K562 (cell line): Measurements from ENCODE around the gene ARHGAP28. TPM values are rescaled to one million over a fixed set of nuclear protein-coding genes. Genes with fewer than 3 reads are reported as not detected.

Experiments
- ATAC-seq: fragments of 200-7000 bp; cut with Tn5 transposase; 3 replicates; pipeline ENCODE4 v1.9.1; 2020; ENCODE audit warnings: moderate library complexity
- BruUV-seq: library from RNA; stranded (reverse); fragments of 400-500 nt; replicated peaks from 2 replicates; lab custom pipeline; 2021; lab: Mats Ljungman, UMichigan
- CTCF ChIA-PET: fragments of 300-600 bp; formaldehyde crosslinking; extraction: SDS; loops from one replicate; lab custom pipeline; 2021; ENCODE audit warnings: low intra/inter-chr PET ratio; lab: Yijun Ruan, JAX
- POLR2A ChIA-PET: fragments of 300-600, 350-650 bp; sonication (Branson Sonifier 250); formaldehyde crosslinking; extraction: SDS; loops from one replicate; lab custom pipeline; 2021; ENCODE audit warnings: antibody characterized with exemption, inconsistent platforms; lab: Yijun Ruan, JAX
- DNase-seq, 4 experiments: peaks; one replicate each; pipeline versions ENCODE4 v3.0.0 to v3.0.0-alpha.2; 2011 to 2018; ENCODE audit warnings: low spot score in 3 of 4, mixed read lengths in 3 of 4; ENCODE audit errors: extremely low read depth in 1 of 4
- FAIRE-seq: peaks from 2 replicates; lab custom pipeline; 2011; peaks lifted over from hg19 to GRCh38; lab: Jason Lieb, UNC
- H2AFZ ChIP-seq: 2 replicates; pipeline ENCODE4 v1.6.0; 2011; ENCODE audit warnings: low read depth, low read length, control low read depth, inconsistent platforms
- H3K27ac ChIP-seq: fragments of 200-600 bp; 3 replicates; pipeline ENCODE4 v1.8.0; 2011; ENCODE audit warnings: low read depth, mild to moderate bottlenecking, control low read depth, inconsistent platforms, low read length, moderate library complexity, mixed read lengths; ENCODE audit errors: extremely low read depth
- H3K27me3 ChIP-seq, 2 experiments: fragments of 300-600 bp in 1 of 2; 2 replicates in 1 of 2; 3 replicates in 1 of 2; pipeline versions ENCODE4 v1.6.0 to v1.8.0; 2011; ENCODE audit warnings: inconsistent platforms in 2 of 2, low read length in 2 of 2, mild to moderate bottlenecking in 1 of 2, mixed read lengths in 1 of 2, moderate library complexity in 1 of 2; ENCODE audit not compliant: control insufficient read depth in 2 of 2, insufficient read depth in 2 of 2
- H3K36me3 ChIP-seq: fragments of 300-600 bp; 3 replicates; pipeline ENCODE4 v1.8.0; 2011; ENCODE audit warnings: mild to moderate bottlenecking, low read length, inconsistent platforms; ENCODE audit not compliant: control insufficient read depth, insufficient read depth
- H3K4me1 ChIP-seq, 2 experiments: fragments of 200-600 bp in 1 of 2; replicated peaks in 1 of 2; 2 replicates in 1 of 2; 3 replicates in 1 of 2; pipeline versions ENCODE4 v1.5.1 to v1.8.0; 2011; ENCODE audit warnings: inconsistent platforms in 2 of 2, low read length in 2 of 2, mild to moderate bottlenecking in 1 of 2, mixed read lengths in 1 of 2, moderate library complexity in 1 of 2; ENCODE audit not compliant: control insufficient read depth in 2 of 2, insufficient read depth in 2 of 2
- H3K4me2 ChIP-seq: 2 replicates; pipeline ENCODE4 v1.6.1; 2011; ENCODE audit warnings: low read length, control low read depth, inconsistent platforms, mixed read lengths; ENCODE audit not compliant: insufficient read depth
- H3K4me3 ChIP-seq: fragments of 200-600 bp; sonication (generic), shearing (Covaris generic); 2 replicates; pipeline ENCODE4 v1.5.1; 2016; ENCODE audit warnings: control low read depth, inconsistent platforms
- H3K79me2 ChIP-seq: fragments of 200-600 bp; 3 replicates; pipeline ENCODE4 v1.8.0; 2011; ENCODE audit warnings: low read length, inconsistent platforms; ENCODE audit not compliant: control insufficient read depth, insufficient read depth
- H3K9ac ChIP-seq, 2 experiments: 2 replicates each; pipeline versions ENCODE4 v1.6.0 to v1.6.1; 2011; ENCODE audit warnings: low read depth in 2 of 2, low read length in 2 of 2, control low read depth in 1 of 2, inconsistent platforms in 1 of 2, mild to moderate bottlenecking in 1 of 2, mixed read lengths in 1 of 2; ENCODE audit not compliant: insufficient read depth in 1 of 2
- H3K9me1 ChIP-seq: one replicate; pipeline ENCODE4 v1.6.0; 2011; ENCODE audit warnings: inconsistent platforms, mild to moderate bottlenecking, low read length, moderate library complexity; ENCODE audit not compliant: control insufficient read depth, insufficient read depth
- H3K9me3 ChIP-seq: replicated peaks from 2 replicates; pipeline ENCODE4 v1.5.1; 2011; ENCODE audit warnings: low read depth, low read length, inconsistent platforms; ENCODE audit not compliant: control insufficient read depth, insufficient read depth
- H4K20me1 ChIP-seq: replicated peaks from 2 replicates; pipeline ENCODE4 v1.6.1; 2011; ENCODE audit warnings: low read length, inconsistent platforms, mixed read lengths; ENCODE audit not compliant: control insufficient read depth, insufficient read depth
- ATF7 ChIP-seq: fragments of 450-650 bp; IDR thresholded peaks from 2 replicates; pipeline ENCODE4 v1.7.1; 2014; ENCODE audit warnings: mild to moderate bottlenecking, moderate library complexity
- HCFC1 ChIP-seq: IDR thresholded peaks from 2 replicates; pipeline ENCODE4 v1.6.1; 2012; ENCODE audit warnings: low read depth, low read length, improper control_type of control experiment
- ZNF217 ChIP-seq: sonication (generic); formaldehyde crosslinking; IDR thresholded peaks from 2 replicates; pipeline ENCODE4 v1.8.0; 2022; ENCODE audit warnings: mild to moderate bottlenecking, missing genetic modification reagents
- WGBS: fragments of 100-300 bp; shearing (Covaris generic); methylation state at CpG from one replicate; pipeline ENCODE4 v1.1.6; 2016; ENCODE audit warnings: low coverage, mixed read lengths; ENCODE audit not compliant: insufficient coverage; ENCODE audit errors: missing lambda C conversion rate; 5-methylcytosine and 5-hydroxymethylcytosine counted together
- in situ Hi-C: fragments of 300-500 bp; cut with MboI; formaldehyde crosslinking; loops from 4 replicates; pipeline ENCODE4 v1.15.0; 2018; ENCODE audit warnings: inconsistent platforms, mixed read lengths
- intact Hi-C: fragments of 100-400 bp; cut with micrococcal nuclease; formaldehyde crosslinking; loops from 2 replicates; pipeline ENCODE4 v1.14.2; 2022
- polyA plus RNA-seq, 8 experiments: library from polyadenylated mRNA; depleted of rRNA in 4 of 8; stranded (reverse) in 5 of 8; unstranded in 3 of 8; fragments of >200 nt; fragmentation: Nextera tagmentation in 2 of 8; fragmentation: Illumina TruSeq in 1 of 8; extraction: Ambion mirVana in 2 of 8; extraction: Trizol in 1 of 8; gene quantifications; 2 replicates each; pipeline versions ENCODE4 v1.2.1 to v1.2.3, GENCODE V29; 2011 to 2014; ENCODE audit warnings: inconsistent platforms in 1 of 8, missing spikeins in 1 of 8
- total RNA-seq, 7 experiments: library from RNA; depleted of rRNA in 6 of 7; stranded (reverse); fragments of >200 nt in 6 of 7; fragmentation: Illumina TruSeq in 2 of 7; extraction: Trizol in 2 of 7; gene quantifications; 2 replicates each; pipeline versions ENCODE4 v1.2.1 to v1.2.3, GENCODE V29; 2011 to 2021; ENCODE audit warnings: low replicate concordance in 1 of 7
- TF ChIP-seq, protein P1 (sequence below): sonication (generic); formaldehyde crosslinking; IDR thresholded peaks from 2 replicates; pipeline ENCODE4 v1.9.0; 2022; ENCODE audit warnings: mild to moderate bottlenecking, missing genetic modification reagents
- TF ChIP-seq, protein P2 (sequence below): fragments of 250-450 bp; sonication (Bioruptor Pico); IDR thresholded peaks from 2 replicates; pipeline ENCODE4 v1.8.0; 2021; ENCODE audit warnings: mild to moderate bottlenecking, moderate library complexity

Gene ARHGAP28
- total and polyA plus RNA-seq, 9 of the 15 experiments (the other 6 are each of a cell fraction or from before 2014, with no cell fraction given), result 0.93 to 5.9 (median 5.0) TPM

DNA sequence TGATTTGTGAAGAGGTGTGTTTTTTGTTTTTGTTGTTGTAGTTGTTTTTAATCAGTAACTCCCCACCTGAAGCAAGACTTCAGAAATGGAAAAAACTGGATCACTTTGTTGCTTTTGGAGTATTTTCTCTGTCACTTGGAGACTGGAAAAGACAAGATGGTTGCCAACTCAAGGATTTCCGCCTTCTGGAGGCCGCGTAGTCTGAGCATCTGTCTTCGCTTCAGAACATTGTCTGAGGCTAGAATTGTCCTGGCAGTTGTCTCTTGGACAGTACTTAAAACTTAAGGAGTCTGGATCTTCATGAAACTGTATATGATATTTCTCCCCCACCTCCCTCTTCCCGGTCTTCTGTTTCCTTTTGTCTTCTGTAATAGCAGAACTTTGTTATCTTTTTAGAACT lies 67.7 kb downstream of the ARHGAP28 start:
- Histone ChIP-seq H3K4me1 (no peaks in the 10 kb centered on the region), H3K4me3 (no peak overlapping the region), H3K27me3 (no peaks in the 10 kb centered on the region; a peak in 1 of 5 replicates), H3K9me1 (no peaks in the 10 kb centered on the region), H3K79me2 (no peaks in the 10 kb centered on the region), H3K36me3 (no peaks in the 10 kb centered on the region), H3K9ac (no peak overlapping the region), H3K9me3 (no peaks in the 10 kb centered on the region)
- in situ Hi-C loops, result no loop called here
- DNase-seq, result no peak
- no TSS peak for BruUV-seq
- CTCF ChIA-PET, result no interaction called here
- TF ChIP-seq HCFC1, result no peak
- TF ChIP-seq, protein P1, sequence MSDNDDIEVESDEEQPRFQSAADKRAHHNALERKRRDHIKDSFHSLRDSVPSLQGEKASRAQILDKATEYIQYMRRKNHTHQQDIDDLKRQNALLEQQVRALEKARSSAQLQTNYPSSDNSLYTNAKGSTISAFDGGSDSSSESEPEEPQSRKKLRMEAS (CRISPR knock-in tag), result no peak
- TF ChIP-seq, protein P2, sequence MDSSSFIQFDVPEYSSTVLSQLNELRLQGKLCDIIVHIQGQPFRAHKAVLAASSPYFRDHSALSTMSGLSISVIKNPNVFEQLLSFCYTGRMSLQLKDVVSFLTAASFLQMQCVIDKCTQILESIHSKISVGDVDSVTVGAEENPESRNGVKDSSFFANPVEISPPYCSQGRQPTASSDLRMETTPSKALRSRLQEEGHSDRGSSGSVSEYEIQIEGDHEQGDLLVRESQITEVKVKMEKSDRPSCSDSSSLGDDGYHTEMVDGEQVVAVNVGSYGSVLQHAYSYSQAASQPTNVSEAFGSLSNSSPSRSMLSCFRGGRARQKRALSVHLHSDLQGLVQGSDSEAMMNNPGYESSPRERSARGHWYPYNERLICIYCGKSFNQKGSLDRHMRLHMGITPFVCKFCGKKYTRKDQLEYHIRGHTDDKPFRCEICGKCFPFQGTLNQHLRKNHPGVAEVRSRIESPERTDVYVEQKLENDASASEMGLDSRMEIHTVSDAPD, result no peak
- TF ChIP-seq, all 486 proteins: peak for 0
- FAIRE-seq, result no peak
- 7% methylated on average over 5 of the region's 5 CpGs for WGBS
- Histone ChIP-seq H4K20me1 (no peaks in the 10 kb centered on the region), H3K27ac (no peak overlapping the region), H3K4me2 (no peak overlapping the region), H2AFZ (no peak overlapping the region)
- POLR2A ChIA-PET, result no interaction called here
- intact Hi-C loops, result no loop called here
- ATAC-seq, result no peak

DNA sequence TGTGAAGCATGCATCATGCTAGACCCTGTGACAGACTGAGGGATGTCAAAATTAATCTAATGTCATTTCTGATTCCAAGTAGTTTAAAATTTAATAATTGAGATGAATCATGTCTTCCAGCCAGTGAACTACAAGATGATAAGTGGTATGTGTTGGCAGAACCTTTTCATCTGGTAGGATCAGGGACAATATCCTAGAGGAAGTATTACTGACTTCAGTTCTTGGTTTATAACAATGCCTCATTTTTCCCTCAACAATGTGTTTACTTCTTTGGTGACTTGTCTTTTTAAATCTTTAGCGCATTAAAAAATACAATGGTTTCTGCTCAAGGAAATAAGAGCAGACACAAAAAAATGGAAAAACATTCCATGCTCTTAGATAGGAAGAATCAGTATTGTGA lies 69.4 kb downstream of the ARHGAP28 start:
- no peak for FAIRE-seq
- in situ Hi-C loops, result no loop called here
- no peaks in the 10 kb centered on the region for H3K9me1 ChIP-seq
- H3K27me3 ChIP-seq, result no peaks in the 10 kb centered on the region; a peak in 1 of 5 replicates
- H3K9ac ChIP-seq, result no peak overlapping the region
- no peak for ATAC-seq
- H3K36me3 ChIP-seq, result no peaks in the 10 kb centered on the region
- no peak overlapping the region for H3K27ac ChIP-seq
- H3K4me1 ChIP-seq, result no peaks in the 10 kb centered on the region
- no peaks in the 10 kb centered on the region for H3K9me3 ChIP-seq
- intact Hi-C loops, result no loop called here
- no peaks in the 10 kb centered on the region for H4K20me1 ChIP-seq
- no peak for TF ChIP-seq ATF7
- TF ChIP-seq ZNF217 (CRISPR knock-in tag), result no peak
- 38% methylated on average over 1 of the region's 1 CpG for whole genome bisulfite sequencing
- POLR2A ChIA-PET, result no interaction called here
- no peaks in the 10 kb centered on the region for H3K79me2 ChIP-seq
- no peak overlapping the region for H3K4me2 ChIP-seq
- no TSS peak for BruUV-seq
- CTCF ChIA-PET, result no interaction called here
- no peak overlapping the region for H3K4me3 ChIP-seq
- H2AFZ ChIP-seq, result no peak overlapping the region
- DNase-seq, result no peak
